Keratinocyte (primary cell): ENCODE results near the gene RRAD. TPM values are rescaled to one million over a fixed set of nuclear protein-coding genes. Genes with fewer than 3 reads are reported as not detected.

Experiments
- DNase-seq: peaks from one replicate; pipeline ENCODE4 v3.0.0-alpha.2; 2011; ENCODE audit warnings: low read depth, missing footprints, low spot score
- FAIRE-seq: peaks from 2 replicates; lab custom pipeline; 2011; peaks lifted over from hg19 to GRCh38; lab: Jason Lieb, UNC
- H2AFZ ChIP-seq: 2 replicates; pipeline ENCODE4 v1.6.0; 2012; ENCODE audit warnings: low read length, control low read depth, inconsistent platforms; ENCODE audit not compliant: control insufficient read depth
- H3K27ac ChIP-seq: 2 replicates; pipeline ENCODE4 v1.5.1; 2011; ENCODE audit warnings: low read length; ENCODE audit not compliant: control insufficient read depth, insufficient read depth
- H3K27me3 ChIP-seq: 3 replicates; pipeline ENCODE4 v1.6.0; 2011; ENCODE audit warnings: low read length; ENCODE audit not compliant: control insufficient read depth, insufficient read depth; ENCODE audit errors: extremely low read depth
- H3K36me3 ChIP-seq, 2 experiments: 2 replicates in 1 of 2; 3 replicates in 1 of 2; pipeline ENCODE4 v1.5.1; 2011; ENCODE audit warnings: low read length in 2 of 2, mild to moderate bottlenecking in 1 of 2; ENCODE audit not compliant: control insufficient read depth in 2 of 2, insufficient read depth in 2 of 2; ENCODE audit errors: extremely low read depth in 1 of 2
- H3K4me1 ChIP-seq: 3 replicates; pipeline ENCODE4 v1.5.1; 2011; ENCODE audit warnings: low read length; ENCODE audit not compliant: control insufficient read depth, insufficient read depth; ENCODE audit errors: extremely low read depth
- H3K4me2 ChIP-seq: 3 replicates; pipeline ENCODE4 v1.6.0; 2011; ENCODE audit warnings: low read depth, low read length; ENCODE audit not compliant: control insufficient read depth, insufficient read depth; ENCODE audit errors: extremely low read depth
- H3K4me3 ChIP-seq, 3 experiments: fragments of 200-600 bp in 1 of 3; sonication (generic) in 1 of 3; 2 replicates in 2 of 3; 3 replicates in 1 of 3; pipeline ENCODE4 v1.5.1; 2011 to 2016; ENCODE audit warnings: low read length in 3 of 3, mild to moderate bottlenecking in 3 of 3, control low read depth in 2 of 3, inconsistent platforms in 1 of 3, low read depth in 1 of 3, mixed read lengths in 1 of 3, mixed run types in 1 of 3, moderate library complexity in 1 of 3; ENCODE audit not compliant: control insufficient read depth in 2 of 3, insufficient read depth in 2 of 3; ENCODE audit errors: extremely low read depth in 1 of 3
- H3K79me2 ChIP-seq: 2 replicates; pipeline ENCODE4 v1.6.0; 2012; ENCODE audit warnings: low read length; ENCODE audit not compliant: control insufficient read depth, insufficient read depth
- H3K9ac ChIP-seq: 3 replicates; pipeline ENCODE4 v1.6.0; 2011; ENCODE audit warnings: low read length; ENCODE audit not compliant: control insufficient read depth, insufficient read depth; ENCODE audit errors: extremely low read depth
- H3K9me1 ChIP-seq: 3 replicates; pipeline ENCODE4 v1.6.0; 2011; ENCODE audit warnings: low read length; ENCODE audit not compliant: control insufficient read depth, insufficient read depth; ENCODE audit errors: extremely low read depth
- H3K9me3 ChIP-seq: 2 replicates; pipeline ENCODE4 v1.5.1; 2012; ENCODE audit warnings: low read depth, low read length; ENCODE audit not compliant: control insufficient read depth
- H4K20me1 ChIP-seq: 3 replicates; pipeline ENCODE4 v1.6.0; 2011; ENCODE audit warnings: low read length; ENCODE audit not compliant: control insufficient read depth, insufficient read depth; ENCODE audit errors: extremely low read depth
- CTCF ChIP-seq, 3 experiments: IDR thresholded peaks in 1 of 3; conservative IDR thresholded peaks in 1 of 3; optimal IDR thresholded peaks in 1 of 3; 2 replicates in 2 of 3; 3 replicates in 1 of 3; pipeline versions ENCODE3 to v1.5.1; 2011; ENCODE audit warnings: low read length in 3 of 3, mild to moderate bottlenecking in 3 of 3, moderate library complexity in 2 of 3, control low read depth in 1 of 3, inconsistent platforms in 1 of 3; ENCODE audit not compliant: insufficient read depth in 2 of 3; ENCODE audit errors: extremely low read depth in 1 of 3
- EZH2 ChIP-seq: IDR thresholded peaks from one replicate; pipeline ENCODE4 v1.6.1; 2012; ENCODE audit warnings: inconsistent platforms, mild to moderate bottlenecking, low read length, moderate library complexity
- dilution Hi-C: fragments of 300-500 bp; cut with MboI; formaldehyde crosslinking; loops from one replicate; pipeline ENCODE4 v1.7.0; 2020; ENCODE audit warnings: low sequenced_read_pairs; ENCODE audit not compliant: extremely low pct_ligation_motif_present
- polyA plus RNA-seq, 5 experiments: library from polyadenylated mRNA; depleted of rRNA in 3 of 5; stranded (reverse) in 3 of 5; stranded (forward) in 1 of 5; unstranded in 1 of 5; fragments of >200 nt; gene quantifications; 1 replicate in 1 of 5; 2 replicates in 3 of 5; 3 replicates in 1 of 5; pipeline versions ENCODE4 v1.2.1 to v1.2.3, GENCODE V29; 2011 to 2012; ENCODE audit warnings: missing spikeins in 2 of 5, low read depth in 1 of 5, low replicate concordance in 1 of 5

Gene RRAD
- polyA plus RNA-seq, 1 donor (not counting 4 experiments of a cell fraction or from before 2014, with no cell fraction given): 2.7 TPM

GRCh38 chr16:66913081-66913480 is 12.3 kb downstream of the RRAD start:
- H3K4me3 ChIP-seq: no peak overlapping the region
- no peaks in the 10 kb centered on the region for H3K36me3 ChIP-seq
- TF ChIP-seq EZH2 (no peak), CTCF (optimal IDR thresholded peaks at IDR 0.05 in 1 of 3, IDR thresholded peaks at IDR 0.05 in 1 of 3, conservative IDR thresholded peaks at IDR 0.05 in 1 of 3; ENCODE audit: extremely low read depth in 1 of 3, insufficient read depth in 2 of 3, low read length in 3 of 3) (no peak)
- dilution Hi-C loops: no loop called here
- H4K20me1 ChIP-seq: no peaks in the 10 kb centered on the region
- H3K9ac ChIP-seq: no peak overlapping the region
- H3K79me2 ChIP-seq: no peaks in the 10 kb centered on the region
- H3K27me3 ChIP-seq: no peaks in the 10 kb centered on the region
- H2AFZ ChIP-seq: no peak overlapping the region
- FAIRE-seq (no peak), DNase-seq (no peak)
- H3K4me2 ChIP-seq: no peak overlapping the region
- no peaks in the 10 kb centered on the region for H3K9me3 ChIP-seq
- H3K27ac ChIP-seq: no peak overlapping the region
- H3K4me1 ChIP-seq: peaks cover 13% of the 10 kb centered on the region
- H3K9me1 ChIP-seq: no peaks in the 10 kb centered on the region

- Histone ChIP-seq H3K9ac (no peak overlapping the region), H3K79me2 (no peaks in the 10 kb centered on the region), H4K20me1 (no peaks in the 10 kb centered on the region), H3K9me1 (no peaks in the 10 kb centered on the region), H3K4me1 (peaks cover 13% of the 10 kb centered on the region), H3K36me3 (no peaks in the 10 kb centered on the region), H3K4me2 (no peak overlapping the region), H2AFZ (no peak overlapping the region), H3K27ac (no peak overlapping the region), H3K9me3 (no peaks in the 10 kb centered on the region), H3K4me3 (no peak overlapping the region), H3K27me3 (peaks cover 3% of the 10 kb centered on the region)
- FAIRE-seq (no peak), DNase-seq (no peak)
- TF ChIP-seq CTCF (optimal IDR thresholded peaks at IDR 0.05 in 1 of 3, IDR thresholded peaks at IDR 0.05 in 1 of 3, conservative IDR thresholded peaks at IDR 0.05 in 1 of 3; ENCODE audit: extremely low read depth in 1 of 3, insufficient read depth in 2 of 3, low read length in 3 of 3) (no peak), EZH2 (no peak)
- dilution Hi-C loops: no loop called here
Observed at GRCh38 chr16:66911801-66912200, 13.5 kb downstream of the RRAD start.
